B cell (primary cell): ENCODE data around the gene FAM120B. TPM values are rescaled to one million over a fixed set of nuclear protein-coding genes. Genes with fewer than 3 reads are reported as not detected.

Source experiments
- ATAC-seq: fragments of 200-7000 bp; cut with Tn5 transposase; one replicate; pipeline ENCODE4 v1.10.0; 2021; ENCODE audit warnings: low read depth, mild to moderate bottlenecking, moderate number of reproducible peaks, moderate library complexity
- CTCF ChIA-PET: fragments of 350-600 bp; sonication (Branson Sonifier 250); formaldehyde crosslinking; loops from one replicate; lab custom pipeline; 2021; ENCODE audit warnings: antibody characterized with exemption, inconsistent platforms; lab: Charles Lee
- POLR2A ChIA-PET: fragments of 350-600 bp; sonication (Branson Sonifier 250); formaldehyde crosslinking; loops from one replicate; lab custom pipeline; 2021; ENCODE audit warnings: antibody characterized with exemption; lab: Charles Lee
- DNase-seq: peaks from one replicate; pipeline ENCODE4 v3.0.0; 2013
- H2AFZ ChIP-seq: 2 replicates; pipeline ENCODE4 v1.6.1; 2012; ENCODE audit warnings: mild to moderate bottlenecking, low read depth, low read length; ENCODE audit not compliant: insufficient read depth, poor library complexity, severe bottlenecking
- H3K27ac ChIP-seq, 2 donors: 1 replicate in 1 of 2; 2 replicates in 1 of 2; pipeline ENCODE4 v1.5.1; 2012 to 2013; ENCODE audit warnings: low read length in 2 of 2, mild to moderate bottlenecking in 2 of 2, moderate library complexity in 1 of 2
- H3K27me3 ChIP-seq, 4 experiments: fragments of 200-600 bp in 1 of 4; sonication (generic) in 1 of 4; replicated peaks in 1 of 4; 1 replicate in 2 of 4; 2 replicates in 2 of 4; pipeline versions ENCODE4 v1.6.1 to v1.7.0; 2013 to 2016; ENCODE audit warnings: low read length in 3 of 4, mild to moderate bottlenecking in 2 of 4, mixed read lengths in 1 of 4, moderate library complexity in 1 of 4; ENCODE audit not compliant: insufficient read depth in 4 of 4, control insufficient read depth in 3 of 4; ENCODE audit errors: control extremely low read depth in 1 of 4
- H3K36me3 ChIP-seq, 2 experiments: replicated peaks in 1 of 2; 1 replicate in 1 of 2; 2 replicates in 1 of 2; pipeline versions ENCODE4 v1.6.1 to v1.7.1; 2013; ENCODE audit warnings: low read length in 1 of 2; ENCODE audit not compliant: insufficient read depth in 2 of 2, control insufficient read depth in 1 of 2; ENCODE audit errors: control extremely low read depth in 1 of 2, extremely low read depth in 1 of 2
- H3K4me1 ChIP-seq, 2 donors: fragments of 200-600 bp in 1 of 2; sonication (generic) in 1 of 2; 1 replicate in 1 of 2; 2 replicates in 1 of 2; pipeline versions ENCODE4 v1.5.1 to v1.6.1; 2013 to 2017; ENCODE audit warnings: low read length in 2 of 2; ENCODE audit not compliant: control insufficient read depth in 2 of 2, insufficient read depth in 2 of 2
- H3K4me2 ChIP-seq: replicated peaks from 2 replicates; pipeline ENCODE3; 2012; ENCODE audit warnings: mild to moderate bottlenecking, low read depth, low read length; ENCODE audit not compliant: poor library complexity, severe bottlenecking
- H3K4me3 ChIP-seq, 5 experiments: fragments of 200-600 bp in 1 of 5; sonication (generic) in 1 of 5; 1 replicate in 3 of 5; 2 replicates in 2 of 5; pipeline versions ENCODE4 v1.5.1 to v1.7.0; 2011 to 2016; ENCODE audit warnings: low read length in 4 of 5, mild to moderate bottlenecking in 4 of 5, low read depth in 2 of 5, control low read depth in 1 of 5, moderate library complexity in 1 of 5; ENCODE audit not compliant: insufficient read depth in 1 of 5; ENCODE audit errors: control extremely low read depth in 1 of 5, extremely low read depth in 1 of 5
- H3K79me2 ChIP-seq: fragments of 200-600 bp; sonication (generic); one replicate; pipeline ENCODE4 v1.6.0; 2016; ENCODE audit warnings: low read length; ENCODE audit not compliant: control insufficient read depth, insufficient read depth
- H3K9ac ChIP-seq: fragments of 200-600 bp; sonication (generic); 2 replicates; pipeline ENCODE4 v1.6.1; 2017; ENCODE audit warnings: mild to moderate bottlenecking, low read length, moderate library complexity
- H3K9me3 ChIP-seq, 3 donors: one replicate each; pipeline versions ENCODE4 v1.6.1 to v1.7.1; 2013; ENCODE audit warnings: low read length in 2 of 3; ENCODE audit not compliant: control insufficient read depth in 2 of 3, insufficient read depth in 1 of 3; ENCODE audit errors: control extremely low read depth in 1 of 3
- H4K20me1 ChIP-seq: 2 replicates; pipeline ENCODE4 v1.6.0; 2012; ENCODE audit warnings: mild to moderate bottlenecking, low read length; ENCODE audit not compliant: insufficient read depth, control insufficient read depth, poor library complexity, severe bottlenecking
- H3K27ac Mint-ChIP-seq: one replicate; pipeline ENCODE4 v1.8.0; 2021; ENCODE audit warnings: mixed read lengths
- H3K27me3 Mint-ChIP-seq: one replicate; pipeline ENCODE4 v1.8.0; 2021; ENCODE audit warnings: mixed read lengths
- H3K4me1 Mint-ChIP-seq: one replicate; pipeline ENCODE4 v1.8.0; 2021; ENCODE audit warnings: mixed read lengths
- H3K4me3 Mint-ChIP-seq: one replicate; pipeline ENCODE4 v1.8.0; 2021; ENCODE audit warnings: mixed read lengths
- H3K9me3 Mint-ChIP-seq: one replicate; pipeline ENCODE4 v1.8.0; 2022; ENCODE audit warnings: mixed read lengths; ENCODE audit not compliant: insufficient read depth
- EZH2 ChIP-seq: IDR thresholded peaks from 2 replicates; pipeline ENCODE4 v1.6.1; 2012; ENCODE audit warnings: borderline replicate concordance, low read depth, mild to moderate bottlenecking, moderate library complexity, low read length; ENCODE audit not compliant: insufficient read depth, poor library complexity, severe bottlenecking
- WGBS: methylation state at CpG from one replicate; pipeline ENCODE4 v1.1.5; 2013; ENCODE audit warnings: missing lambda C conversion rate; ENCODE audit not compliant: insufficient coverage; 5-methylcytosine and 5-hydroxymethylcytosine counted together
- intact Hi-C: fragments of 100-400 bp; cut with micrococcal nuclease; formaldehyde crosslinking; loops from one replicate; pipeline ENCODE4 v1.10.0; 2022
- polyA plus RNA-seq: library from polyadenylated mRNA; depleted of rRNA; stranded (reverse); fragments of >200 nt; gene quantifications from 2 replicates; pipeline ENCODE4 v1.2.3, GENCODE V29; 2012
- total RNA-seq, 2 donors: library from RNA; stranded (reverse); fragments of 120-200 nt in 1 of 2; gene quantifications; 1 replicate in 1 of 2; 2 replicates in 1 of 2; pipeline versions ENCODE4 v1.2.3 to v1.2.4, GENCODE V29; 2013 to 2022
- TF ChIP-seq, protein P1 (sequence below): fragments of 200-600 bp; IDR thresholded peaks from one replicate; pipeline ENCODE4 v1.8.0; 2022; ENCODE audit warnings: antibody characterized with exemption, mild to moderate bottlenecking

The FAM120B gene
- total and polyA plus RNA-seq, 2 donors (not counting 1 experiment from before 2014, with no cell fraction given) = 12.5 to 51.7 TPM

GRCh38 chr6:170279426-170279825 lies 27.1 kb upstream of the FAM120B start:
- no peaks in the 10 kb centered on the region for H3K79me2 ChIP-seq
- CTCF ChIA-PET = no interaction called here
- intact Hi-C loops = no loop called here
- H3K9me3 Mint-ChIP-seq = no peaks in the 10 kb centered on the region
- H3K9me3 ChIP-seq = peaks cover 0 to 24% (median 0%) of the 10 kb centered on the region in 3 donors
- H3K27ac Mint-ChIP-seq = no peak overlapping the region
- TF ChIP-seq, protein P1, sequence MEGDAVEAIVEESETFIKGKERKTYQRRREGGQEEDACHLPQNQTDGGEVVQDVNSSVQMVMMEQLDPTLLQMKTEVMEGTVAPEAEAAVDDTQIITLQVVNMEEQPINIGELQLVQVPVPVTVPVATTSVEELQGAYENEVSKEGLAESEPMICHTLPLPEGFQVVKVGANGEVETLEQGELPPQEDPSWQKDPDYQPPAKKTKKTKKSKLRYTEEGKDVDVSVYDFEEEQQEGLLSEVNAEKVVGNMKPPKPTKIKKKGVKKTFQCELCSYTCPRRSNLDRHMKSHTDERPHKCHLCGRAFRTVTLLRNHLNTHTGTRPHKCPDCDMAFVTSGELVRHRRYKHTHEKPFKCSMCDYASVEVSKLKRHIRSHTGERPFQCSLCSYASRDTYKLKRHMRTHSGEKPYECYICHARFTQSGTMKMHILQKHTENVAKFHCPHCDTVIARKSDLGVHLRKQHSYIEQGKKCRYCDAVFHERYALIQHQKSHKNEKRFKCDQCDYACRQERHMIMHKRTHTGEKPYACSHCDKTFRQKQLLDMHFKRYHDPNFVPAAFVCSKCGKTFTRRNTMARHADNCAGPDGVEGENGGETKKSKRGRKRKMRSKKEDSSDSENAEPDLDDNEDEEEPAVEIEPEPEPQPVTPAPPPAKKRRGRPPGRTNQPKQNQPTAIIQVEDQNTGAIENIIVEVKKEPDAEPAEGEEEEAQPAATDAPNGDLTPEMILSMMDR = no peak
- TF ChIP-seq EZH2 = no peak
- H3K9ac ChIP-seq = no peak overlapping the region
- POLR2A ChIA-PET = interaction anchor here (0.9 kb wide), 1 partner anchor 7 kb away, joined by 3 read pairs; no protein-coding TSS in a partner anchor
- no peak for DNase-seq
- H3K27me3 ChIP-seq = peaks cover 0 to 2% (median 0%) of the 10 kb centered on the region in 4 experiments
- H3K4me3 Mint-ChIP-seq = no peak overlapping the region
- H3K4me1 ChIP-seq = peaks cover 11 to 18% of the 10 kb centered on the region in 2 donors
- peaks cover 21% of the 10 kb centered on the region for H3K27me3 Mint-ChIP-seq
- no peak overlapping the region for H3K4me2 ChIP-seq
- WGBS = 89% methylated on average over 6 of the region's 8 CpGs
- no peak for ATAC-seq
- H3K27ac ChIP-seq = no peak overlapping the region
- no peaks in the 10 kb centered on the region for H4K20me1 ChIP-seq
- no peak overlapping the region for H3K4me3 ChIP-seq
- H3K4me1 Mint-ChIP-seq = peaks cover 22% of the 10 kb centered on the region
- no peaks in the 10 kb centered on the region for H3K36me3 ChIP-seq
- H2AFZ ChIP-seq = no peak overlapping the region

GRCh38 chr6:170279977-170280688 lies 26.4 kb upstream of the FAM120B start:
- ATAC-seq = peak; percentile 78
- H3K9ac ChIP-seq = peak overlapping the region; percentile 48
- no peaks in the 10 kb centered on the region for H3K79me2 ChIP-seq
- H3K4me2 ChIP-seq = peak overlapping the region; percentile 42
- Mint-ChIP-seq H3K27ac (peak overlapping the region; percentile 92), H3K4me3 (peak overlapping the region; percentile 83), H3K27me3 (peaks cover 23% of the 10 kb centered on the region), H3K4me1 (peaks cover 22% of the 10 kb centered on the region), H3K9me3 (no peaks in the 10 kb centered on the region)
- peaks cover 0 to 2% (median 0%) of the 10 kb centered on the region in 4 experiments for H3K27me3 ChIP-seq
- no peaks in the 10 kb centered on the region for H4K20me1 ChIP-seq
- peak overlapping the region; percentile 31 to 64 for H3K27ac ChIP-seq
- peaks cover 11 to 18% of the 10 kb centered on the region in 2 donors for H3K4me1 ChIP-seq
- WGBS = 63% methylated on average over 36 of the region's 36 CpGs
- intact Hi-C loops = no loop called here
- TF ChIP-seq EZH2 = no peak
- TF ChIP-seq, protein P1 = no peak
- peak overlapping the region in 4 of 5 experiments; percentile 34 to 49 (median 36) for H3K4me3 ChIP-seq
- H3K36me3 ChIP-seq = no peaks in the 10 kb centered on the region
- H2AFZ ChIP-seq = peak overlapping the region; percentile 11
- CTCF ChIA-PET = no interaction called here
- POLR2A ChIA-PET = interaction anchor here (0.9 kb wide), 1 partner anchor 8 kb away, joined by 3 read pairs; no protein-coding TSS in a partner anchor
- DNase-seq = peak; percentile 76
- H3K9me3 ChIP-seq = peaks cover 0 to 17% (median 0%) of the 10 kb centered on the region in 3 donors
